Measurements from ENCODE around the gene FKRP. TPM values are rescaled to one million over a fixed set of nuclear protein-coding genes. Genes with fewer than 3 reads are reported as not detected.
A peak's percentile ranks its signal among the peaks of the same experiment; 100 is the strongest.

FKRP gene
- total and polyA plus RNA-seq, 2 of the 13 experiments (the other 11 are each of a cell fraction or from before 2014, with no cell fraction given): 7.3 to 9.8 TPM

- TF ChIP-seq RXRB (CRISPR knock-in tag; IDR thresholded peaks at IDR 0.05; ENCODE audit: borderline replicate concordance): peak; percentile 87
- TF ChIP-seq, protein P1, sequence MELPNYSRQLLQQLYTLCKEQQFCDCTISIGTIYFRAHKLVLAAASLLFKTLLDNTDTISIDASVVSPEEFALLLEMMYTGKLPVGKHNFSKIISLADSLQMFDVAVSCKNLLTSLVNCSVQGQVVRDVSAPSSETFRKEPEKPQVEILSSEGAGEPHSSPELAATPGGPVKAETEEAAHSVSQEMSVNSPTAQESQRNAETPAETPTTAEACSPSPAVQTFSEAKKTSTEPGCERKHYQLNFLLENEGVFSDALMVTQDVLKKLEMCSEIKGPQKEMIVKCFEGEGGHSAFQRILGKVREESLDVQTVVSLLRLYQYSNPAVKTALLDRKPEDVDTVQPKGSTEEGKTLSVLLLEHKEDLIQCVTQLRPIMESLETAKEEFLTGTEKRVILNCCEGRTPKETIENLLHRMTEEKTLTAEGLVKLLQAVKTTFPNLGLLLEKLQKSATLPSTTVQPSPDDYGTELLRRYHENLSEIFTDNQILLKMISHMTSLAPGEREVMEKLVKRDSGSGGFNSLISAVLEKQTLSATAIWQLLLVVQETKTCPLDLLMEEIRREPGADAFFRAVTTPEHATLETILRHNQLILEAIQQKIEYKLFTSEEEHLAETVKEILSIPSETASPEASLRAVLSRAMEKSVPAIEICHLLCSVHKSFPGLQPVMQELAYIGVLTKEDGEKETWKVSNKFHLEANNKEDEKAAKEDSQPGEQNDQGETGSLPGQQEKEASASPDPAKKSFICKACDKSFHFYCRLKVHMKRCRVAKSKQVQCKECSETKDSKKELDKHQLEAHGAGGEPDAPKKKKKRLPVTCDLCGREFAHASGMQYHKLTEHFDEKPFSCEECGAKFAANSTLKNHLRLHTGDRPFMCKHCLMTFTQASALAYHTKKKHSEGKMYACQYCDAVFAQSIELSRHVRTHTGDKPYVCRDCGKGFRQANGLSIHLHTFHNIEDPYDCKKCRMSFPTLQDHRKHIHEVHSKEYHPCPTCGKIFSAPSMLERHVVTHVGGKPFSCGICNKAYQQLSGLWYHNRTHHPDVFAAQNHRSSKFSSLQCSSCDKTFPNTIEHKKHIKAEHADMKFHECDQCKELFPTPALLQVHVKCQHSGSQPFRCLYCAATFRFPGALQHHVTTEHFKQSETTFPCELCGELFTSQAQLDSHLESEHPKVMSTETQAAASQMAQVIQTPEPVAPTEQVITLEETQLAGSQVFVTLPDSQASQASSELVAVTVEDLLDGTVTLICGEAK (IDR thresholded peaks at IDR 0.05): no peak
- TF ChIP-seq, protein P1 (CRISPR knock-in tag; IDR thresholded peaks at IDR 0.05): no peak
- no peak for TF ChIP-seq AGO2 (optimal IDR thresholded peaks at IDR 0.05; ENCODE audit: low read depth, low read length)
- 0 out of 2 replicates have a peak, but pooled peaks have one; percentile 30 for TF ChIP-seq ZNF724P (CRISPR knock-in tag; IDR thresholded peaks at IDR 0.05; ENCODE audit: borderline replicate concordance)
- TF ChIP-seq ZNF878 (CRISPR knock-in tag; IDR thresholded peaks at IDR 0.05): peak; percentile 88
- TF ChIP-seq, protein P2, sequence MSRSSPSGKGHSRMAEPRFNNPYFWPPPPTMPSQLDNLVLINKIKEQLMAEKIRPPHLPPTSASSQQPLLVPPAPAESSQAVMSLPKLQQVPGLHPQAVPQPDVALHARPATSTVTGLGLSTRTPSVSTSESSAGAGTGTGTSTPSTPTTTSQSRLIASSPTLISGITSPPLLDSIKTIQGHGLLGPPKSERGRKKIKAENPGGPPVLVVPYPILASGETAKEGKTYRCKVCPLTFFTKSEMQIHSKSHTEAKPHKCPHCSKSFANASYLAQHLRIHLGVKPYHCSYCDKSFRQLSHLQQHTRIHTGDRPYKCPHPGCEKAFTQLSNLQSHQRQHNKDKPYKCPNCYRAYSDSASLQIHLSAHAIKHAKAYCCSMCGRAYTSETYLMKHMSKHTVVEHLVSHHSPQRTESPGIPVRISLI (CRISPR knock-in tag; IDR thresholded peaks at IDR 0.05; ENCODE audit: borderline replicate concordance): peak; percentile 53; the same call in 1 of the 2 replicates
- 0 out of 2 replicates have a peak, but pooled peaks have one; percentile 50 for TF ChIP-seq ZSCAN12 (CRISPR knock-in tag; IDR thresholded peaks at IDR 0.05)
- no peak for TF ChIP-seq MTF2 (CRISPR knock-in tag; IDR thresholded peaks at IDR 0.05; ENCODE audit: borderline replicate concordance)
- no peak for TF ChIP-seq ZFP90 (CRISPR knock-in tag; IDR thresholded peaks at IDR 0.05; ENCODE audit: borderline replicate concordance)
- TF ChIP-seq ELF1 (CRISPR knock-in tag; IDR thresholded peaks at IDR 0.05): peak; percentile 48
- no peak; the same call in 1 of the 2 replicates for TF ChIP-seq TBX2 (CRISPR knock-in tag; IDR thresholded peaks at IDR 0.05; ENCODE audit: borderline replicate concordance)
- no peak for TF ChIP-seq ATF3 (CRISPR knock-in tag; IDR thresholded peaks at IDR 0.05)
- no peak for TF ChIP-seq BHLHE40 (IDR thresholded peaks at IDR 0.05; ENCODE audit: low read length)
- TF ChIP-seq GTF3A (CRISPR knock-in tag; conservative IDR thresholded peaks at IDR 0.05): no peak
- TF ChIP-seq NFE2L1 (CRISPR knock-in tag; IDR thresholded peaks at IDR 0.05; ENCODE audit: borderline replicate concordance): no peak
- TF ChIP-seq SIX4 (CRISPR knock-in tag; IDR thresholded peaks at IDR 0.05): peak; percentile 92
- TF ChIP-seq LBX2 (CRISPR knock-in tag; IDR thresholded peaks at IDR 0.05; ENCODE audit: borderline replicate concordance): no peak
- TF ChIP-seq SRY (CRISPR knock-in tag; IDR thresholded peaks at IDR 0.05): no peak; the same call in 1 of the 2 replicates
- TF ChIP-seq HES4 (CRISPR knock-in tag; IDR thresholded peaks at IDR 0.05; ENCODE audit: borderline replicate concordance): no peak
- no peak for TF ChIP-seq JARID2 (CRISPR knock-in tag; IDR thresholded peaks at IDR 0.05; ENCODE audit: insufficient replicate concordance)
Measured at GRCh38 chr19:46761418-46761831, 15.6 kb downstream of the FKRP start (continued).
